K562 (cell line): ENCODE results near the gene XKR3. TPM values are rescaled to one million over a fixed set of nuclear protein-coding genes. Genes with fewer than 3 reads are reported as not detected.

ENCODE experiments used
- ATAC-seq: fragments of 200-7000 bp; cut with Tn5 transposase; 3 replicates; pipeline ENCODE4 v1.9.1; 2020; ENCODE audit warnings: moderate library complexity
- BruUV-seq: library from RNA; stranded (reverse); fragments of 400-500 nt; replicated peaks from 2 replicates; lab custom pipeline; 2021; lab: Mats Ljungman, UMichigan
- CTCF ChIA-PET: fragments of 300-600 bp; formaldehyde crosslinking; extraction: SDS; loops from one replicate; lab custom pipeline; 2021; ENCODE audit warnings: low intra/inter-chr PET ratio; lab: Yijun Ruan, JAX
- POLR2A ChIA-PET: fragments of 300-600, 350-650 bp; sonication (Branson Sonifier 250); formaldehyde crosslinking; extraction: SDS; loops from one replicate; lab custom pipeline; 2021; ENCODE audit warnings: antibody characterized with exemption, inconsistent platforms; lab: Yijun Ruan, JAX
- DNase-seq, 4 experiments: peaks; one replicate each; pipeline versions ENCODE4 v3.0.0 to v3.0.0-alpha.2; 2011 to 2018; ENCODE audit warnings: low spot score in 3 of 4, mixed read lengths in 3 of 4; ENCODE audit errors: extremely low read depth in 1 of 4
- FAIRE-seq: peaks from 2 replicates; lab custom pipeline; 2011; peaks lifted over from hg19 to GRCh38; lab: Jason Lieb, UNC
- H2AFZ ChIP-seq: 2 replicates; pipeline ENCODE4 v1.6.0; 2011; ENCODE audit warnings: low read depth, low read length, control low read depth, inconsistent platforms
- H3K27ac ChIP-seq: fragments of 200-600 bp; 3 replicates; pipeline ENCODE4 v1.8.0; 2011; ENCODE audit warnings: low read depth, mild to moderate bottlenecking, control low read depth, inconsistent platforms, low read length, moderate library complexity, mixed read lengths; ENCODE audit errors: extremely low read depth
- H3K27me3 ChIP-seq, 2 experiments: fragments of 300-600 bp in 1 of 2; 2 replicates in 1 of 2; 3 replicates in 1 of 2; pipeline versions ENCODE4 v1.6.0 to v1.8.0; 2011; ENCODE audit warnings: inconsistent platforms in 2 of 2, low read length in 2 of 2, mild to moderate bottlenecking in 1 of 2, mixed read lengths in 1 of 2, moderate library complexity in 1 of 2; ENCODE audit not compliant: control insufficient read depth in 2 of 2, insufficient read depth in 2 of 2
- H3K36me3 ChIP-seq: fragments of 300-600 bp; 3 replicates; pipeline ENCODE4 v1.8.0; 2011; ENCODE audit warnings: mild to moderate bottlenecking, low read length, inconsistent platforms; ENCODE audit not compliant: control insufficient read depth, insufficient read depth
- H3K4me1 ChIP-seq, 2 experiments: fragments of 200-600 bp in 1 of 2; replicated peaks in 1 of 2; 2 replicates in 1 of 2; 3 replicates in 1 of 2; pipeline versions ENCODE4 v1.5.1 to v1.8.0; 2011; ENCODE audit warnings: inconsistent platforms in 2 of 2, low read length in 2 of 2, mild to moderate bottlenecking in 1 of 2, mixed read lengths in 1 of 2, moderate library complexity in 1 of 2; ENCODE audit not compliant: control insufficient read depth in 2 of 2, insufficient read depth in 2 of 2
- H3K4me2 ChIP-seq: 2 replicates; pipeline ENCODE4 v1.6.1; 2011; ENCODE audit warnings: low read length, control low read depth, inconsistent platforms, mixed read lengths; ENCODE audit not compliant: insufficient read depth
- H3K4me3 ChIP-seq: fragments of 200-600 bp; sonication (generic), shearing (Covaris generic); 2 replicates; pipeline ENCODE4 v1.5.1; 2016; ENCODE audit warnings: control low read depth, inconsistent platforms
- H3K79me2 ChIP-seq: fragments of 200-600 bp; 3 replicates; pipeline ENCODE4 v1.8.0; 2011; ENCODE audit warnings: low read length, inconsistent platforms; ENCODE audit not compliant: control insufficient read depth, insufficient read depth
- H3K9ac ChIP-seq, 2 experiments: 2 replicates each; pipeline versions ENCODE4 v1.6.0 to v1.6.1; 2011; ENCODE audit warnings: low read depth in 2 of 2, low read length in 2 of 2, control low read depth in 1 of 2, inconsistent platforms in 1 of 2, mild to moderate bottlenecking in 1 of 2, mixed read lengths in 1 of 2; ENCODE audit not compliant: insufficient read depth in 1 of 2
- H3K9me1 ChIP-seq: one replicate; pipeline ENCODE4 v1.6.0; 2011; ENCODE audit warnings: inconsistent platforms, mild to moderate bottlenecking, low read length, moderate library complexity; ENCODE audit not compliant: control insufficient read depth, insufficient read depth
- H3K9me3 ChIP-seq: replicated peaks from 2 replicates; pipeline ENCODE4 v1.5.1; 2011; ENCODE audit warnings: low read depth, low read length, inconsistent platforms; ENCODE audit not compliant: control insufficient read depth, insufficient read depth
- H4K20me1 ChIP-seq: replicated peaks from 2 replicates; pipeline ENCODE4 v1.6.1; 2011; ENCODE audit warnings: low read length, inconsistent platforms, mixed read lengths; ENCODE audit not compliant: control insufficient read depth, insufficient read depth
- C11orf30 ChIP-seq: fragments of 450-650 bp; IDR thresholded peaks from 2 replicates; pipeline ENCODE4 v1.6.1; 2016; ENCODE audit warnings: low read depth, mild to moderate bottlenecking
- MAFF ChIP-seq: IDR thresholded peaks from 2 replicates; pipeline ENCODE4 v1.6.1; 2012; ENCODE audit warnings: low read length, improper control_type of control experiment
- MAFG ChIP-seq: fragments of 450-650 bp; conservative IDR thresholded peaks from 2 replicates; pipeline ENCODE4 v1.6.1; 2016; ENCODE audit warnings: missing genetic modification characterization, missing compliant biosample characterization
- MAFK ChIP-seq: IDR thresholded peaks from 2 replicates; pipeline ENCODE4 v1.6.1; 2011; ENCODE audit warnings: low read length, improper control_type of control experiment
- MEIS2 ChIP-seq: fragments of 450-650 bp; IDR thresholded peaks from 2 replicates; pipeline ENCODE4 v1.6.1; 2014; ENCODE audit warnings: mild to moderate bottlenecking; ENCODE audit not compliant: partially characterized antibody
- STAT6 ChIP-seq: sonication (generic); formaldehyde crosslinking; IDR thresholded peaks from 2 replicates; pipeline ENCODE4 v1.8.1; 2023; ENCODE audit warnings: mild to moderate bottlenecking, missing genetic modification reagents
- ZNF316 ChIP-seq: fragments of 450-650 bp; IDR thresholded peaks from 2 replicates; pipeline ENCODE4 v1.6.1; 2016
- ZNF717 ChIP-seq: fragments of 250-450 bp; sonication (Bioruptor Pico); IDR thresholded peaks from 2 replicates; pipeline ENCODE4 v1.5.0; 2021
- ZNF79 ChIP-seq: fragments of 250-450 bp; sonication (Bioruptor Pico); IDR thresholded peaks from 2 replicates; pipeline ENCODE4 v1.4.0; 2020; ENCODE audit warnings: low read depth, mild to moderate bottlenecking, moderate library complexity
- WGBS: fragments of 100-300 bp; shearing (Covaris generic); methylation state at CpG from one replicate; pipeline ENCODE4 v1.1.6; 2016; ENCODE audit warnings: low coverage, mixed read lengths; ENCODE audit not compliant: insufficient coverage; ENCODE audit errors: missing lambda C conversion rate; 5-methylcytosine and 5-hydroxymethylcytosine counted together
- in situ Hi-C: fragments of 300-500 bp; cut with MboI; formaldehyde crosslinking; loops from 4 replicates; pipeline ENCODE4 v1.15.0; 2018; ENCODE audit warnings: inconsistent platforms, mixed read lengths
- intact Hi-C: fragments of 100-400 bp; cut with micrococcal nuclease; formaldehyde crosslinking; loops from 2 replicates; pipeline ENCODE4 v1.14.2; 2022
- polyA plus RNA-seq, 8 experiments: library from polyadenylated mRNA; depleted of rRNA in 4 of 8; stranded (reverse) in 5 of 8; unstranded in 3 of 8; fragments of >200 nt; fragmentation: Nextera tagmentation in 2 of 8; fragmentation: Illumina TruSeq in 1 of 8; extraction: Ambion mirVana in 2 of 8; extraction: Trizol in 1 of 8; gene quantifications; 2 replicates each; pipeline versions ENCODE4 v1.2.1 to v1.2.3, GENCODE V29; 2011 to 2014; ENCODE audit warnings: inconsistent platforms in 1 of 8, missing spikeins in 1 of 8
- total RNA-seq, 7 experiments: library from RNA; depleted of rRNA in 6 of 7; stranded (reverse); fragments of >200 nt in 6 of 7; fragmentation: Illumina TruSeq in 2 of 7; extraction: Trizol in 2 of 7; gene quantifications; 2 replicates each; pipeline versions ENCODE4 v1.2.1 to v1.2.3, GENCODE V29; 2011 to 2021; ENCODE audit warnings: low replicate concordance in 1 of 7

Gene XKR3
- total and polyA plus RNA-seq, 9 of the 15 experiments (the other 6 are each of a cell fraction or from before 2014, with no cell fraction given): 3.5 to 11.5 (median 7.1) TPM

GRCh38 chr22:16801571-16801970 is 23.6 kb downstream of the XKR3 start:
- in situ Hi-C loops: no loop called here
- Histone ChIP-seq H3K9ac (no peak overlapping the region), H3K4me3 (no peak overlapping the region)
- CTCF ChIA-PET: no interaction called here
- peak; percentile 96 for TF ChIP-seq MAFG (tag)
- TF ChIP-seq ZNF79 (CRISPR knock-in tag): no peak
- TF ChIP-seq MAFF: peak; percentile 95
- peak; percentile 95 for TF ChIP-seq C11orf30
- no peak for TF ChIP-seq MEIS2
- TF ChIP-seq MAFK: peak; percentile 91
- no peak for TF ChIP-seq STAT6 (CRISPR knock-in tag)
- TF ChIP-seq ZNF316: peak; percentile 99
- TF ChIP-seq ZNF717: no peak
- TF ChIP-seq, all 486 proteins: peak for 5
- no peaks in the 10 kb centered on the region for H3K9me3 ChIP-seq
- no peaks in the 10 kb centered on the region for H3K9me1 ChIP-seq
- FAIRE-seq (no peak), ATAC-seq (no peak), DNase-seq (no peak)
- no peak overlapping the region for H3K27ac ChIP-seq
- H4K20me1 ChIP-seq: no peaks in the 10 kb centered on the region
- POLR2A ChIA-PET: interaction anchor here (0.9 to 2.5 kb wide), 2 partner anchors 12 to 18 kb away, joined by 3 to 14 read pairs; no protein-coding TSS in a partner anchor
- BruUV-seq: no TSS peak
- no peak overlapping the region for H3K4me2 ChIP-seq
- 57% methylated on average over 3 of the region's 3 CpGs for WGBS
- H3K79me2 ChIP-seq: no peaks in the 10 kb centered on the region
- no peaks in the 10 kb centered on the region for H3K4me1 ChIP-seq
- intact Hi-C loops: no loop called here
- H3K36me3 ChIP-seq: peaks cover 24% of the 10 kb centered on the region; the same call in 2 of the 3 replicates
- no peaks in the 10 kb centered on the region for H3K27me3 ChIP-seq
- H2AFZ ChIP-seq: no peak overlapping the region
